ENCODE results near the gene CNN1. TPM values are rescaled to one million over a fixed set of nuclear protein-coding genes. Genes with fewer than 3 reads are reported as not detected.

CNN1 gene
- total and polyA plus RNA-seq, 2 of the 8 experiments (the other 6 are each of a cell fraction or from before 2014, with no cell fraction given), result 29.8 to 50.8 TPM

- peak; percentile 69; the same call in 1 of the 2 replicates for TF ChIP-seq POLR2AphosphoS5 (IDR thresholded peaks at IDR 0.05; ENCODE audit: low read depth, low read length)
These were observed 20.5 kb downstream of the CNN1 start, which contains the start of gene ELOF1 (continued) for GRCh38 chr19:11558881-11559828.
